Mesenchymal stem cell (in vitro differentiated cells and primary cell): ENCODE results near the gene GAS7.

Experiments used
- DNase-seq: peaks from one replicate; pipeline ENCODE4 v3.0.0-alpha.2; 2013
- H2AFZ ChIP-seq: one replicate; pipeline ENCODE4 v1.6.1; 2013; ENCODE audit warnings: low read depth, mild to moderate bottlenecking, control low read depth, inconsistent platforms, low read length, moderate library complexity
- H2AK5ac ChIP-seq: 2 replicates; pipeline ENCODE4 v1.6.1; 2013; ENCODE audit warnings: low read length, moderate library complexity, mild to moderate bottlenecking, inconsistent platforms; ENCODE audit not compliant: severe bottlenecking
- H2BK120ac ChIP-seq: one replicate; pipeline ENCODE4 v1.6.1; 2013; ENCODE audit warnings: low read depth, mild to moderate bottlenecking, inconsistent platforms, low read length, moderate library complexity
- H2BK12ac ChIP-seq, 2 experiments: one replicate each; pipeline ENCODE4 v1.6.1; 2013; ENCODE audit warnings: inconsistent platforms in 2 of 2, low read length in 2 of 2, mild to moderate bottlenecking in 2 of 2, moderate library complexity in 2 of 2, control low read depth in 1 of 2
- H2BK15ac ChIP-seq: one replicate; pipeline ENCODE4 v1.6.1; 2013; ENCODE audit warnings: mild to moderate bottlenecking, low read depth, inconsistent platforms; ENCODE audit not compliant: poor library complexity, severe bottlenecking
- H2BK5ac ChIP-seq: 2 replicates; pipeline ENCODE4 v1.6.1; 2013; ENCODE audit warnings: low read depth, mild to moderate bottlenecking, low read length, control low read depth, inconsistent platforms; ENCODE audit not compliant: poor library complexity, severe bottlenecking
- H3K14ac ChIP-seq, 2 experiments: one replicate each; pipeline ENCODE4 v1.6.1; 2013; ENCODE audit warnings: inconsistent platforms in 2 of 2, low read length in 2 of 2, control low read depth in 1 of 2, mild to moderate bottlenecking in 1 of 2, moderate library complexity in 1 of 2
- H3K18ac ChIP-seq, 2 experiments: one replicate each; pipeline ENCODE4 v1.6.1; 2013; ENCODE audit warnings: inconsistent platforms in 2 of 2, low read length in 2 of 2, control low read depth in 1 of 2, low read depth in 1 of 2, mild to moderate bottlenecking in 1 of 2
- H3K23ac ChIP-seq, 2 experiments: one replicate each; pipeline ENCODE4 v1.6.1; 2013; ENCODE audit warnings: inconsistent platforms in 2 of 2, low read length in 2 of 2, mild to moderate bottlenecking in 2 of 2, moderate library complexity in 2 of 2, control low read depth in 1 of 2
- H3K27ac ChIP-seq: 2 replicates; pipeline ENCODE4 v1.5.1; 2013; ENCODE audit warnings: mild to moderate bottlenecking, moderate library complexity, low read length, control low read depth, inconsistent platforms; ENCODE audit not compliant: poor library complexity, severe bottlenecking
- H3K27me3 ChIP-seq, 2 experiments: 2 replicates each; pipeline versions ENCODE4 v1.6.1 to v1.7.0; 2013; ENCODE audit warnings: low read length in 2 of 2, mild to moderate bottlenecking in 2 of 2, moderate library complexity in 2 of 2, control low read depth in 1 of 2, inconsistent platforms in 1 of 2; ENCODE audit not compliant: control insufficient read depth in 1 of 2, insufficient read depth in 1 of 2
- H3K36me3 ChIP-seq, 2 experiments: 2 replicates each; pipeline versions ENCODE4 v1.6.1 to v1.7.0; 2013; ENCODE audit warnings: low read length in 2 of 2, control low read depth in 1 of 2, inconsistent platforms in 1 of 2, low read depth in 1 of 2, mild to moderate bottlenecking in 1 of 2; ENCODE audit not compliant: insufficient read depth in 2 of 2, control insufficient read depth in 1 of 2
- H3K4ac ChIP-seq, 2 experiments: one replicate each; pipeline ENCODE4 v1.6.1; 2013; ENCODE audit warnings: inconsistent platforms in 2 of 2, low read length in 2 of 2, mild to moderate bottlenecking in 2 of 2, moderate library complexity in 2 of 2, control low read depth in 1 of 2, low read depth in 1 of 2
- H3K4me1 ChIP-seq: 2 replicates; pipeline ENCODE4 v1.6.1; 2013; ENCODE audit warnings: low read depth, low read length, control low read depth; ENCODE audit not compliant: control insufficient read depth, insufficient read depth
- H3K4me2 ChIP-seq: 2 replicates; pipeline ENCODE4 v1.6.1; 2013; ENCODE audit warnings: low read length, mild to moderate bottlenecking, inconsistent platforms; ENCODE audit not compliant: poor library complexity, severe bottlenecking
- H3K4me3 ChIP-seq, 2 experiments: 2 replicates each; pipeline versions ENCODE4 v1.5.1 to v1.7.0; 2013; ENCODE audit warnings: low read length in 2 of 2, mild to moderate bottlenecking in 2 of 2, control low read depth in 1 of 2, low read depth in 1 of 2; ENCODE audit not compliant: insufficient read depth in 1 of 2
- H3K79me1 ChIP-seq: replicated peaks from 2 replicates; pipeline ENCODE4 v1.6.1; 2013; ENCODE audit warnings: mild to moderate bottlenecking, control low read depth, low read length, inconsistent platforms; ENCODE audit not compliant: poor library complexity, severe bottlenecking
- H3K9ac ChIP-seq: 2 replicates; pipeline ENCODE4 v1.7.0; 2013; ENCODE audit warnings: mild to moderate bottlenecking, low read length, moderate library complexity
- H3K9me3 ChIP-seq: 2 replicates; pipeline ENCODE4 v1.7.0; 2013; ENCODE audit warnings: mild to moderate bottlenecking, low read length; ENCODE audit not compliant: control insufficient read depth
- H4K8ac ChIP-seq: one replicate; pipeline ENCODE4 v1.6.1; 2013; ENCODE audit warnings: inconsistent platforms, mild to moderate bottlenecking, low read length, moderate library complexity
- H4K91ac ChIP-seq: one replicate; pipeline ENCODE4 v1.6.1; 2013; ENCODE audit warnings: mild to moderate bottlenecking, low read length, inconsistent platforms
- WGBS: methylation state at CpG from one replicate; pipeline ENCODE4 v1.1.7; 2013; ENCODE audit warnings: mixed read lengths; 5-methylcytosine and 5-hydroxymethylcytosine counted together

GAS7 gene

DNA sequence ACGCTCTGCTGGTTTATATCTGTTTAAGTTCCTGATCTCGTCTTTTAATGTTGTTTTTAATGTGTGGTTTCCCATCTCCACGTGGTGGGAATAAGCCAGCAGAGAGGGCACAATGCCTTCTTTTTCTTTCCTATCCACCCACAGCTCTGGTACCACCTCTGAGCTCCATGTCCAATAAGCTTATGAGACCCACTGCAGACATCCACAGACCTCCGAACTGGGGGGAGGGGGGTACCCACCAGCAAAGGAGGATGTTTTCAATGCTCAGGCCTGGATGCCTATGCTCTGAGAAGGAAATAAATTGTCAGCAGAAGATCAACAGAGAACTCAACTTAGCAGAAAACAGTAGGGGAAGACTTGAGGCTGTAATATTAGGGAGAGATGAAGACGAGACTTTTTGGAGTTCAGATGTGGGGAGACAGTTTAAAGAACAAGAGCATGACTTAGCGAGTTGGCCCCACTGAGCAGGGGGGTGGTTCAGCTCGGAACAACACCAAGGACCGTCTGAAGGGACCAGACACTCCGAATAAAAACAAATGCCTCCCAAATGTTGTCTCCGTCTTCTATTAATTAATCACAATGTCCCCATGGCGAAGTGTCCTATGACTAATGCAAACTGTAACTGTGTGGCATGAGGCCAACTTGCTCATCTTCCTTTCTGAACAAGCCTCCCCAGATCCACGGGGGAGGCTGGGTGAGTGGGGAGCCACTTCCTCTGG, 62.7 kb downstream of the GAS7 start:
- Histone ChIP-seq H3K4ac (peak overlapping the region in 1 of 2 experiments; percentile 97), H4K91ac (peak overlapping the region; percentile 77), H3K27ac (peak overlapping the region; percentile 24), H2BK120ac (peak overlapping the region; percentile 51), H3K4me3 (peak overlapping the region in 1 of 2 experiments; percentile 8), H2BK5ac (no peak overlapping the region), H2BK12ac (peak overlapping the region in 1 of 2 experiments; percentile 47), H3K18ac (peak overlapping the region; percentile 35 to 85), H3K9ac (peak overlapping the region; percentile 76), H3K36me3 (peaks cover 0 to 5% of the 10 kb centered on the region in 2 experiments), H4K8ac (peak overlapping the region; percentile 81), H2AFZ (no peak overlapping the region), H3K79me1 (peaks cover 4% of the 10 kb centered on the region), H3K23ac (no peak overlapping the region), H3K27me3 (no peaks in the 10 kb centered on the region), H3K9me3 (no peaks in the 10 kb centered on the region), H3K14ac (peak overlapping the region in 1 of 2 experiments; percentile 38), H3K4me1 (peaks cover 18% of the 10 kb centered on the region), H2AK5ac (peak overlapping the region; percentile 16), H3K4me2 (peak overlapping the region; percentile 24), H2BK15ac (peak overlapping the region; percentile 87)
- DNase-seq, result peak; percentile 90
- WGBS, result 41% methylated on average over 10 of the region's 12 CpGs

- H3K4me3 ChIP-seq, result no peak overlapping the region
- no peak overlapping the region for H2BK12ac ChIP-seq
- no peak overlapping the region for H3K23ac ChIP-seq
- H3K36me3 ChIP-seq, result peaks cover 0 to 5% of the 10 kb centered on the region in 2 experiments
- H3K4me1 ChIP-seq, result peaks cover 29% of the 10 kb centered on the region
- H3K9me3 ChIP-seq, result no peaks in the 10 kb centered on the region
- peak overlapping the region in 1 of 2 experiments; percentile 71 for H3K18ac ChIP-seq
- H2AFZ ChIP-seq, result no peak overlapping the region
- no peak for DNase-seq
- H2AK5ac ChIP-seq, result peak overlapping the region; percentile 41
- no peaks in the 10 kb centered on the region for H3K27me3 ChIP-seq
- no peak overlapping the region for H3K4me2 ChIP-seq
- no peak overlapping the region for H3K9ac ChIP-seq
- H3K14ac ChIP-seq, result no peak overlapping the region
- no peak overlapping the region for H2BK120ac ChIP-seq
- WGBS, result 83% methylated on average over 4 of the region's 5 CpGs
- no peak overlapping the region for H3K4ac ChIP-seq
- H2BK5ac ChIP-seq, result no peak overlapping the region
- H4K91ac ChIP-seq, result no peak overlapping the region
- H2BK15ac ChIP-seq, result no peak overlapping the region
- H3K27ac ChIP-seq, result no peak overlapping the region
- H3K79me1 ChIP-seq, result peaks cover 4% of the 10 kb centered on the region
- no peak overlapping the region for H4K8ac ChIP-seq
These were observed 67.7 kb downstream of the GAS7 start for GRCh38 chr17:10130677-10131076.

- peak overlapping the region in 1 of 2 experiments; percentile 17 for H3K18ac ChIP-seq
- H3K27me3 ChIP-seq, result no peaks in the 10 kb centered on the region
- H2AK5ac ChIP-seq, result no peak overlapping the region
- peaks cover 28% of the 10 kb centered on the region for H3K4me1 ChIP-seq
- 73% methylated on average over 5 of the region's 5 CpGs for WGBS
- no peak overlapping the region for H2BK120ac ChIP-seq
- H2BK15ac ChIP-seq, result no peak overlapping the region
- no peak overlapping the region for H2BK5ac ChIP-seq
- H3K79me1 ChIP-seq, result peaks cover 4% of the 10 kb centered on the region
- no peak overlapping the region for H2BK12ac ChIP-seq
- H2AFZ ChIP-seq, result no peak overlapping the region
- no peak overlapping the region for H3K23ac ChIP-seq
- H3K9ac ChIP-seq, result no peak overlapping the region
- H4K8ac ChIP-seq, result no peak overlapping the region
- H4K91ac ChIP-seq, result no peak overlapping the region
- H3K14ac ChIP-seq, result no peak overlapping the region
- no peak overlapping the region for H3K4ac ChIP-seq
- H3K9me3 ChIP-seq, result no peaks in the 10 kb centered on the region
- H3K36me3 ChIP-seq, result peaks cover 0 to 5% of the 10 kb centered on the region in 2 experiments
- H3K4me3 ChIP-seq, result no peak overlapping the region
- H3K4me2 ChIP-seq, result no peak overlapping the region
- H3K27ac ChIP-seq, result no peak overlapping the region
- DNase-seq, result no peak
These were observed 68.1 kb downstream of the GAS7 start for GRCh38 chr17:10130263-10130662.

DNA sequence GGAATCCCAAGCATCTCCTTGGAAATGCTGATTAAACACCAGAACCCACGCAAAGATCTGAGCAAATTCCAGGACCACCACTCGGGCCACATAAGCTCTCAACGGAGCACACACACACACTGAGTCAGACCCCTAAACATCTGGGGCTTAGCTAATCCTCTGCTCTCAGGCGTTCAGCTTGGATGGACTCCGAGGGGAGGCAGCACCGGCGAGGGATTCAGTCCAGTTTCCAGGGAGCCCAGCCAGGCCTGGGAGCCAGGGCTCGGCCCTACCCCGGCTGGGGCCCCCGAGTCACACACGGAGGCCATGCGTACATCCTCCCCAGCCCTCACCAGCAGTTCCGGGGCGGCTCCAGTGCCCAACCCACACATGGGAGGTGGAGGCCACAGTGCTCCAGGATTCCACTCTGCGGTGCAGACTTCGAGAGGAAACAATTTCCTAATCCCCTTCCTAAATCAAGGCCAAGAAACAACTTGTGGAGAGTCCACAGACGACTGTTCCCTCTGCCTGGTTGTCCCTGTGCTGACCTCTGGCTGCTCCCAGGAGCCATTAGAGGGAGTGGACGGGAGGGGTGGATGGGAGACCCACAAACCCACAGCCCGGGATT, 70.5 kb downstream of the GAS7 start:
- Histone ChIP-seq H2BK5ac (peak overlapping the region; percentile 97), H2AK5ac (peak overlapping the region; percentile 51), H3K9ac (peak overlapping the region; percentile 93), H3K23ac (no peak overlapping the region), H3K18ac (peak overlapping the region; percentile 96 to 98), H3K36me3 (peaks cover 0 to 5% of the 10 kb centered on the region in 2 experiments), H4K91ac (peak overlapping the region; percentile 3), H3K4ac (peak overlapping the region; percentile 79 to 86), H2AFZ (no peak overlapping the region), H3K4me3 (peak overlapping the region in 1 of 2 experiments; percentile 75), H4K8ac (peak overlapping the region; percentile 98), H2BK12ac (peak overlapping the region; percentile 79 to 97), H3K4me1 (peaks cover 30% of the 10 kb centered on the region), H3K27ac (peak overlapping the region; percentile 94), H3K79me1 (peaks cover 6% of the 10 kb centered on the region), H3K4me2 (peak overlapping the region; percentile 17), H3K27me3 (no peaks in the 10 kb centered on the region), H3K9me3 (no peaks in the 10 kb centered on the region), H3K14ac (peak overlapping the region in 1 of 2 experiments; percentile 0), H2BK15ac (no peak overlapping the region), H2BK120ac (peak overlapping the region; percentile 100)
- 2% methylated on average over 17 of the region's 19 CpGs for WGBS
- peak; percentile 97 for DNase-seq
